H9 (cell line): ENCODE data around the gene KRR1. TPM values are rescaled to one million over a fixed set of nuclear protein-coding genes. Genes with fewer than 3 reads are reported as not detected.

Source experiments
- DNase-seq: peaks from one replicate; pipeline ENCODE4 v3.0.0-alpha.2; 2017
- H2AFZ ChIP-seq: one replicate; pipeline ENCODE4 v1.6.1; 2013; ENCODE audit warnings: mild to moderate bottlenecking, low read length, control low read depth, moderate library complexity
- H2AK5ac ChIP-seq: 2 replicates; pipeline ENCODE4 v1.6.1; 2013; ENCODE audit warnings: low read length, control low read depth, mixed read lengths; ENCODE audit not compliant: insufficient read length
- H2BK120ac ChIP-seq: one replicate; pipeline ENCODE4 v1.6.1; 2013; ENCODE audit warnings: low read depth, mild to moderate bottlenecking, low read length, control low read depth, inconsistent platforms; ENCODE audit not compliant: poor library complexity, severe bottlenecking
- H2BK12ac ChIP-seq: 2 replicates; pipeline ENCODE4 v1.6.1; 2013; ENCODE audit warnings: low read length, control low read depth, mixed read lengths, low read depth; ENCODE audit not compliant: insufficient read length
- H2BK15ac ChIP-seq: 2 replicates; pipeline ENCODE4 v1.6.1; 2013; ENCODE audit warnings: low read depth, low read length, control low read depth
- H2BK20ac ChIP-seq: one replicate; pipeline ENCODE4 v1.6.1; 2013; ENCODE audit warnings: low read depth, mild to moderate bottlenecking, low read length, control low read depth, inconsistent platforms; ENCODE audit not compliant: poor library complexity, severe bottlenecking
- H2BK5ac ChIP-seq: 2 replicates; pipeline ENCODE4 v1.6.1; 2013; ENCODE audit warnings: low read length, control low read depth, mixed read lengths; ENCODE audit not compliant: insufficient read length
- H3K14ac ChIP-seq: 2 replicates; pipeline ENCODE4 v1.6.1; 2013; ENCODE audit warnings: low read length, control low read depth; ENCODE audit not compliant: insufficient read depth
- H3K18ac ChIP-seq: 2 replicates; pipeline ENCODE4 v1.6.1; 2013; ENCODE audit warnings: low read depth, mild to moderate bottlenecking, mixed read lengths, low read length, control low read depth; ENCODE audit not compliant: insufficient read length
- H3K23ac ChIP-seq: 2 replicates; pipeline ENCODE4 v1.6.1; 2013; ENCODE audit warnings: low read length, control low read depth, mixed read lengths, low read depth; ENCODE audit not compliant: insufficient read length
- H3K23me2 ChIP-seq: 2 replicates; pipeline ENCODE4 v1.6.1; 2013; ENCODE audit warnings: low read depth, mild to moderate bottlenecking, mixed read lengths, low read length, control low read depth; ENCODE audit not compliant: insufficient read length, poor library complexity, severe bottlenecking
- H3K27ac ChIP-seq: 2 replicates; pipeline ENCODE4 v1.5.1; 2013; ENCODE audit warnings: low read length, control low read depth, mixed read lengths, low read depth; ENCODE audit not compliant: insufficient read length
- H3K27me3 ChIP-seq: 2 replicates; pipeline ENCODE4 v1.6.1; 2013; ENCODE audit warnings: low read length, control low read depth, inconsistent platforms; ENCODE audit not compliant: insufficient read depth
- H3K4ac ChIP-seq: 2 replicates; pipeline ENCODE4 v1.6.1; 2013; ENCODE audit warnings: low read depth, mild to moderate bottlenecking, control low read depth, inconsistent platforms, low read length, moderate library complexity
- H3K4me1 ChIP-seq: 2 replicates; pipeline ENCODE4 v1.6.1; 2013; ENCODE audit warnings: low read length, control low read depth, inconsistent platforms; ENCODE audit not compliant: insufficient read depth
- H3K4me2 ChIP-seq: 2 replicates; pipeline ENCODE4 v1.6.1; 2013; ENCODE audit warnings: low read length, control low read depth, mixed read lengths; ENCODE audit not compliant: insufficient read length, insufficient read depth
- H3K56ac ChIP-seq: 2 replicates; pipeline ENCODE4 v1.6.1; 2013; ENCODE audit warnings: low read depth, mild to moderate bottlenecking, mixed read lengths, low read length, control low read depth; ENCODE audit not compliant: insufficient read length
- H3K79me1 ChIP-seq: 2 replicates; pipeline ENCODE4 v1.6.1; 2013; ENCODE audit warnings: low read depth, mild to moderate bottlenecking, moderate library complexity, low read length, control low read depth, inconsistent platforms; ENCODE audit not compliant: insufficient read depth, poor library complexity, severe bottlenecking
- H3K79me2 ChIP-seq: 2 replicates; pipeline ENCODE4 v1.6.1; 2013; ENCODE audit warnings: low read length, control low read depth, inconsistent platforms; ENCODE audit not compliant: insufficient read depth
- H3K9ac ChIP-seq: 2 replicates; pipeline ENCODE4 v1.6.1; 2013; ENCODE audit warnings: low read length, control low read depth, mixed read lengths; ENCODE audit not compliant: insufficient read length; ENCODE audit errors: extremely low read depth
- H3K9me3 ChIP-seq: one replicate; pipeline ENCODE4 v1.6.1; 2013; ENCODE audit warnings: low read depth, low read length, inconsistent platforms; ENCODE audit not compliant: control insufficient read depth
- H3T11ph ChIP-seq: one replicate; pipeline ENCODE4 v1.6.1; 2013; ENCODE audit warnings: mild to moderate bottlenecking, low read length, control low read depth, inconsistent platforms
- H4K20me1 ChIP-seq: one replicate; pipeline ENCODE4 v1.6.1; 2013; ENCODE audit not compliant: control insufficient read depth, insufficient read length, insufficient read depth
- H4K5ac ChIP-seq: 2 replicates; pipeline ENCODE4 v1.6.1; 2013; ENCODE audit warnings: low read depth, mild to moderate bottlenecking, mixed read lengths, low read length, control low read depth; ENCODE audit not compliant: insufficient read length
- H4K8ac ChIP-seq: replicated peaks from 2 replicates; pipeline ENCODE4 v1.6.1; 2013; ENCODE audit warnings: low read length, control low read depth, mixed read lengths, low read depth; ENCODE audit not compliant: insufficient read length
- H4K91ac ChIP-seq: 2 replicates; pipeline ENCODE4 v1.6.1; 2013; ENCODE audit warnings: low read depth, mild to moderate bottlenecking, moderate library complexity, mixed read lengths, low read length, control low read depth; ENCODE audit not compliant: insufficient read length
- H3K27ac Mint-ChIP-seq, 3 experiments: 2 replicates in 2 of 3; 3 replicates in 1 of 3; pipeline ENCODE4 v1.8.0; 2020 to 2021; ENCODE audit warnings: mixed read lengths in 3 of 3, mild to moderate bottlenecking in 1 of 3, moderate library complexity in 1 of 3
- H3K27me3 Mint-ChIP-seq: 2 replicates; pipeline ENCODE4 v1.8.0; 2021; ENCODE audit warnings: low read depth, mild to moderate bottlenecking, moderate library complexity, mixed read lengths
- H3K36me3 Mint-ChIP-seq, 3 experiments: 2 replicates in 2 of 3; 3 replicates in 1 of 3; pipeline ENCODE4 v1.8.0; 2020 to 2021; ENCODE audit warnings: low read depth in 3 of 3, mixed read lengths in 3 of 3; ENCODE audit not compliant: insufficient read depth in 1 of 3
- H3K4me1 Mint-ChIP-seq, 2 experiments: 2 replicates each; pipeline ENCODE4 v1.8.0; 2020; ENCODE audit warnings: mixed read lengths in 2 of 2
- H3K4me3 Mint-ChIP-seq, 2 experiments: 2 replicates in 1 of 2; 3 replicates in 1 of 2; pipeline ENCODE4 v1.8.0; 2020 to 2021; ENCODE audit warnings: mild to moderate bottlenecking in 2 of 2, mixed read lengths in 2 of 2, moderate library complexity in 1 of 2
- H3K9me3 Mint-ChIP-seq, 2 experiments: 2 replicates in 1 of 2; 3 replicates in 1 of 2; pipeline ENCODE4 v1.8.0; 2020; ENCODE audit warnings: mild to moderate bottlenecking in 2 of 2, mixed read lengths in 2 of 2, moderate library complexity in 1 of 2
- CTCF ChIP-seq: fragments of 200-600 bp; sonication (generic); conservative IDR thresholded peaks from 3 replicates; pipeline ENCODE4 v1.8.0; 2021; ENCODE audit warnings: antibody characterized with exemption, mild to moderate bottlenecking
- WGBS: extraction: QIAGEN DNeasy Blood & Tissue Kit; methylation state at CpG from one replicate; pipeline ENCODE4 v1.1.7; 2013; ENCODE audit warnings: missing lambda C conversion rate, low lambda C conversion rate, mixed read lengths; ENCODE audit not compliant: insufficient read length; ENCODE audit errors: extremely low coverage; 5-methylcytosine and 5-hydroxymethylcytosine counted together
- total RNA-seq: library from RNA; stranded (reverse); gene quantifications from 2 replicates; pipeline ENCODE4 v1.2.1, GENCODE V29; 2021

The KRR1 gene
- total RNA-seq, 1 experiment from 2014 or later = 88.9 TPM

GRCh38 chr12:75478116-75478794 lies 33.2 kb downstream of the KRR1 start:
- H2BK15ac ChIP-seq = no peak overlapping the region
- no peak overlapping the region for H3K14ac ChIP-seq
- H3K23ac ChIP-seq = no peak overlapping the region
- no peak overlapping the region for H2BK20ac ChIP-seq
- no peak overlapping the region for H4K8ac ChIP-seq
- H2BK12ac ChIP-seq = no peak overlapping the region
- H3K23me2 ChIP-seq = no peaks in the 10 kb centered on the region
- no peak overlapping the region for H3K9ac ChIP-seq
- no peak overlapping the region for H3K18ac ChIP-seq
- no peak overlapping the region for H4K5ac ChIP-seq
- no peak overlapping the region for H2AK5ac ChIP-seq
- Mint-ChIP-seq H3K4me3 (no peak overlapping the region), H3K36me3 (no peaks in the 10 kb centered on the region), H3K4me1 (peaks cover 5 to 12% of the 10 kb centered on the region in 2 experiments), H3K9me3 (no peaks in the 10 kb centered on the region), H3K27ac (no peak overlapping the region), H3K27me3 (no peaks in the 10 kb centered on the region)
- no peak overlapping the region for H3K56ac ChIP-seq
- H2BK5ac ChIP-seq = no peak overlapping the region
- H3K79me2 ChIP-seq = no peaks in the 10 kb centered on the region
- H3K4me1 ChIP-seq = peaks cover 3% of the 10 kb centered on the region; the same call in 1 of the 2 replicates
- no peak overlapping the region for H3K4ac ChIP-seq
- no peak overlapping the region for H3K4me2 ChIP-seq
- H3K9me3 ChIP-seq = no peaks in the 10 kb centered on the region
- no peak overlapping the region for H2AFZ ChIP-seq
- H3K27ac ChIP-seq = no peak overlapping the region
- no peak overlapping the region for H4K91ac ChIP-seq
- no peak overlapping the region for H2BK120ac ChIP-seq
- TF ChIP-seq CTCF = no peak
- no peaks in the 10 kb centered on the region for H3K27me3 ChIP-seq
- no peaks in the 10 kb centered on the region for H3K79me1 ChIP-seq
- DNase-seq = no peak
- H4K20me1 ChIP-seq = no peaks in the 10 kb centered on the region
- WGBS = no CpG with 5 or more reads among the region's 5 CpGs
- no peak overlapping the region for H3T11ph ChIP-seq
